Measurements from ENCODE around the gene MAG.

- no peak for TF ChIP-seq EZH2 (IDR thresholded peaks at IDR 0.05)
- TF ChIP-seq CTCF (IDR thresholded peaks at IDR 0.05), result no peak
These were observed 45.4 kb downstream of the MAG start for GRCh38 chr19:35337097-35337983.
